Activated gamma-delta T cell (primary cell): ENCODE measurements around the gene MAP2.

Experiments
- DNase-seq: peaks from one replicate; lab custom pipeline; 2025; lab: John Stamatoyannopoulos, UW

The MAP2 gene

GRCh38 chr2:209648714-209649113, 224.9 kb downstream of the MAP2 start:
- DNase-seq: no peak

DNA sequence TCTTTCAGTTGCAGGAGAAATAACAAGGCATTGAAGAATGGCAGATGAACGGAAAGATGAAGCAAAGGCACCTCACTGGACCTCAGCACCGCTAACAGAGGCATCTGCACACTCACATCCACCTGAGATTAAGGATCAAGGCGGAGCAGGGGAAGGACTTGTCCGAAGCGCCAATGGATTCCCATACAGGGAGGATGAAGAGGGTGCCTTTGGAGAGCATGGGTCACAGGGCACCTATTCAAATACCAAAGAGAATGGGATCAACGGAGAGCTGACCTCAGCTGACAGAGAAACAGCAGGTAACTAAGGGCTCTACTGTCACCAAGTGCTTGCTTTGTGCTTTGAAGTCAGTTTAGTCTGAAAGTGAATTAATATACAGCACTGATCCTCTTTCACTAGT, 229.3 kb downstream of the MAP2 start:
- DNase-seq: no peak

DNA sequence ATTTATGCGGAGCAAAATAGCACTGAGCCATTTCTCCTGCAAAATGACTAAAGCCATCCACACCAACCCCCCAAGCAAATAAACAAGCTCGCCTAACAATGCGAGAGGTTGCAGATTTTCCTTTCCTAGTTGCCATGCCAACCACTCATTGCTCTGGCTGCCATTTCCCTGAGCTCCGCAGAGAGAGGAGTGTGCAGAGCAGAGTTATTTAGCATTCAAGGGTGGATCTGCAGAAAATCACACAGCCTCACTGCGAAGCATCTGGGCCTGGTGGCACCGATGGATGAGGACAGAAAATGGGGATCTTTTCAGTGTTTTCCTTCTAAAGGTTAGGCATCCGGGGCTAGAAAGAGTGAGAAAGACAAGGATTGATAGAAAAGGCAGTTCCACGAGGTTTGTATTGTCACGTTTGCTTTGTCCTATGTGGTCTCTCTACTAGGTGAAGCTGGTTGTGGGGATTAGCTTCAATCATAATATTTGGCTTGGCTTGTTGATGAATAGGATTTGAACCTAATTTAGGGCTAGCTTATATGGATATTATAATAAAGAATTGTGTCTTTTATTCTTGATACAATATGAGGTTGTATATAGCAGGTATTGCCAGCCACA, 237.5 kb downstream of the MAP2 start:
- DNase-seq: no peak

GRCh38 chr2:209662021-209662420, 238.2 kb downstream of the MAP2 start:
- no peak for DNase-seq

- DNase-seq: no peak
These were observed 239.3 kb downstream of the MAP2 start for GRCh38 chr2:209663139-209663538.

DNA sequence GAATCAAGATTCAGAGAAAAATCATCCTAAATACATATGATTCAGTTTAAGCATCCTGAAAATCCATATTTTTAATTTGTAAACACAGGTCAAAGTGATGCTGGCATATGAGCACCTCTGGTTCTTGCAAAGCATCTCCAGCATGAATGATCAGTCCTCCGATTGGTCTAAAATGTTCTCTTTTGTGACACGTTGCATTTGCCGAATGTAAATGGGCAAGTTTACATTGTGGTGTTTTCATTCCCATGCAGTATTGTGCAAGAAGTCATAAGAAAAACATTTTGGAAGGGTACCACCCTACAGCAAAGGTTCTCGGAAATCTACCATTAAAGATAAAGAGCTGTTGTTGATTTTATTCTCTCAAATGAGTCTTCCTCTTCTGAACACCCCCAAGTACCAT, 239.8 kb downstream of the MAP2 start:
- DNase-seq: no peak

DNA sequence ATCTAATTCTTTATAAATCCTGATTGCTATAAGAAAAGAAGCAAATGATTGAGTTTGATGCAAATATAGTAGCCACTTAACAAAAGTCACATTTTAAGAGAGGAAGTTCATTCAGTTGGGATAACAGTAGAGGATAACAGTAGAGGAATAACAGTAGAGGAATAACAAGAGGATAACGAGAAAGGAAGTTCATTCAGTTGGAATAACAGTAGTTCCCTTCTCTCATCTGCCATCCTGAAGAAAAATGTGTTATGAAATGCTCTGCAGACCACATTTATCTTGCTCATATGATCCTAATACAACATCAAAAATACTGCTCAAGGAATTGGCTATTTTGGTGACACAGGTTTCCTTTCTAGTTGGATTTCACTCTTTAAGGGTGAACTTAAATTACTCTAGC, 242.4 kb downstream of the MAP2 start:
- DNase-seq: no peak

DNA sequence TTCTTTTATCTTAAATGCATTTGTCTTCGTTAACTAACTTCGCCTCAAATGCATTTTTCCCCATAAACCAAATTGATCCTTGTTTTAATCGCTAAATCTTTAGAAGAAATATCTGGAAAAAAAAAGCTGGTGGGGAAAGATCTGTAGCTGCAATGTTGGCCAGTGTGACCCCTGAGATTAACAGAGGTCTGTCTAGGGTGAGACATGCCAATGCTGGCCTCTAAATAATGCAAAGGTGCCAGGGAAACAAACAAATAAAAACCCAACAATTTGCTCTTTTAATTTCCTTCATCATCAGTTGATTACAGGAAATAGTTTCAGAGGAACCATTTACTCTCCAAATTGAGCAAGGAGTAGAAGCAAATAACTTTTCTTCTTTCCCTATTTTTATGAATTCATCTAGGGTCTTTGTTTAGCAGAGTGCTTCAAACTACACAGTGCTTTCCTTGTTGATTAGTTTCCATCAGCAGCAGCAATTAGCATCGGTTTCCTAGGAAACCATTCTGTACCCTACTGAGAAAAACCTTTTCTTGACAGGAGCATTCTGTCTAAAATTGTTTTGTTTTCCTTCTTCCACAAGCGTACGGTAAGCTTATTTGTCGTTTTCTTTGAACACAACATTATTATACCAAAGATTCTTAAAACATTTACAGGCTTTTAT, 247.3 kb downstream of the MAP2 start:
- no peak for DNase-seq

DNA sequence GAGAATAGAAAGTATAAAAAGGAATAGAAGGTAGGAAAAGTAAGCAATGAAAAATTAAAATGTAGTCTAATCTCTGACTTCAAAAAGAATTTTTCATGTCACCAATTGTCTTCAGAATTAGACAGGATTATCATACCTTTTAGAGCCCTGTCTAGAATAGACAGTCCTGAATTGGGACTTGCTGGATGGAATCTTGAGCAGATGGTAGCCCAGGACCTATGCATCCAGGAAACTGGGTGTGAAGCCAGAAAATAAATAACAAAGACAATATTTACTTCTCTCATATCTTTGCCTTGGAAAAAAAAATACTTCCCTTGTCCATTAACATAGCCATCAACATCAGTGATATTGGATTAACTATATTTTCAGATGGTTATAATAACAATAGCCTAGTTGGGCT, 250.0 kb downstream of the MAP2 start:
- no peak for DNase-seq

- no peak for DNase-seq
These were observed 256.7 kb downstream of the MAP2 start for GRCh38 chr2:209680596-209680995.

DNA sequence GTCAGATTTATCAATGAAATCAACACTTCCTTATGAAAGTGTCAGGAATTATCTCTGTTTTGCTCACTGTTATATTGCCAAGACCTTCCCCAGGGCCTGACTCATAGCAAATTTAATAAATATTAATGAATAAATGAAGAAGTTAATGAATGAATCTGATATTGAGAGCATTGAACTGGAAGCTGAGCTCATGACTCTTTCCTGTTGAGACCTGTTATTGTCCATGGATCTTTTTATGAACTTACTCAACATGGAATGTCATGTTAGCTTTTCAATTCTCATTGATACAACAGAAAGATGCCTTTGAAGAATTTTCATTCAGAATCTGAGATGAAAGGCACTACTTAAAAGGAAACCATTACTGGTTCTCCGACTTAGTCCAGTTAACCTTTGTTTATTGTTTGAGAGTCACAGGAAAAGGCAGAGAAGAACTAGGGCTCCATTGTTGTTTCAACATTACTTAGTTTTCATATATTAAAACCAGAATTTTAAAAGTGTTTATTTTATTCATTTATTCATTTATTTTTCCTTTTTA, 257.4 kb downstream of the MAP2 start:
- DNase-seq: no peak

- no peak for DNase-seq
These were observed 258.8 kb downstream of the MAP2 start for GRCh38 chr2:209682646-209683045.

DNA sequence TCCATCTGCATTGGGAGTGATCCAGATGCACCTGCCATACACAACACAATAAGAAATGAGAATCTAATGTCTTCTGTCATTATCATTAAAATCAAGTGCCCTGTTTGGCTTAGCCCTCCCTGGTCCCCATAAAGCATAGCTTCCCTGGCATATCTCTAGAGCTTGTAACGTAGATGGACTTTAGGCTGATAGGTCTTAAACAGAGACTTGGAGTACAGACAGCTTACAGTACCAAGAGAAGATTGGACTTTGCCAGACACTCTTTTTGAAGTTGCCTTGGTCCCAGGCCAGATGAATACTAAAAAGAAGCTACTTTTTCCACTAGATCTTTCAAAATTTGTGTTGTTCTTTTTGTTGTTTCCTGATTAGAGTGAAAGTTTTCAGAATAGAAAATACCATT, 261.5 kb downstream of the MAP2 start:
- no peak for DNase-seq

DNA sequence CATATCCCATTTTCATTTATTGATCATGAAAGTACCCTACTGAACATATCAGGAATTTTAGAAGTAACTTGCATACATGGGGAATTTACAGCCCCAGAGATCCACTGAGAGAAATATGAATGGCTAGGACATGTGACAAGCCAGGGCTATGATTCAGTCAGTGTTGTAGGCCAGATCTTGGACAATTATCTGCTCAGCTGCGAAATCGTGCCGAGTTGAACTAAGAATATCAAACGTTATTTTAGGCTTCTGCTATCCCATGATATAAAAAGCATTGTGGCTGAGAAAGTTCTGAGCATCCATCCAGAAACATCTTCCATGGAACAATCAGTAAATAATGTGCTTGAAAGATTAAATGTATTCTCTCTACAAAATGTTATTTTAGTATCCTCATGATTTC, 262.1 kb downstream of the MAP2 start:
- no peak for DNase-seq

- DNase-seq: no peak
These were observed 262.6 kb downstream of the MAP2 start for GRCh38 chr2:209686448-209686847.

GRCh38 chr2:209687323-209687969, 263.6 kb downstream of the MAP2 start:
- DNase-seq: no peak

DNA sequence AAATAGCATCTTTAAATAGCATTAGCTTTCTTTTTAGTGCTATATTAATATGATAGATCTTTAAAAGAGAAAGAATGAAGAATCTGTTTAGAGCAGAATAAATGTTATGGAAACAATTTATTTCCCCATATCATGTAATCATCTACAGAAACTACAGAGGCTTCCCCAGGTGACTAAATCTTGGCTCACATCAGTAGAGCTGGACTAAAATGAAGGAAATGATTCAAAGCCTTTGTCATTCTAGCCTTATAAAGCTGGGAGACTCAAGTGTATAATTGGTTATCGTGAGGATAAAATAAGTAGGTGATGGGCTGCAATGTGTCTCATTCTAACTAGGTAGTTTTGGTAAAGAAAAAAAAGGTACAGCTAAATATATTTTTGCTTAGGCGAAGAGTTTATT, 264.5 kb downstream of the MAP2 start:
- no peak for DNase-seq

- no peak for DNase-seq
These were observed 266.3 kb downstream of the MAP2 start for GRCh38 chr2:209690029-209690754.

DNA sequence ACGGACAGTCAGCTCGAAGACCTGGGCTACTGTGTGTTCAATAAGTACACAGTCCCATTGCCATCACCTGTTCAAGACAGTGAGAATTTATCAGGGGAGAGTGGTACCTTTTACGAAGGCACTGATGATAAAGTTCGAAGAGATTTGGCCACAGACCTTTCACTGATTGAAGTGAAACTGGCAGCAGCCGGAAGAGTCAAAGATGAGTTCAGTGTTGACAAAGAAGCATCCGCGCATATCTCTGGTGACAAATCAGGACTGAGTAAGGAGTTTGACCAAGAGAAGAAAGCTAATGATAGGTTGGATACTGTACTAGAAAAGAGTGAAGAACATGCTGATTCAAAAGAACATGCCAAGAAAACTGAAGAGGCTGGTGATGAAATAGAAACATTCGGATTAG, 270.9 kb downstream of the MAP2 start:
- no peak for DNase-seq

- DNase-seq: no peak
These were observed 273.2 kb downstream of the MAP2 start for GRCh38 chr2:209696836-209697711.

- no peak for DNase-seq
These were observed 278.9 kb downstream of the MAP2 start for GRCh38 chr2:209702775-209703174.

DNA sequence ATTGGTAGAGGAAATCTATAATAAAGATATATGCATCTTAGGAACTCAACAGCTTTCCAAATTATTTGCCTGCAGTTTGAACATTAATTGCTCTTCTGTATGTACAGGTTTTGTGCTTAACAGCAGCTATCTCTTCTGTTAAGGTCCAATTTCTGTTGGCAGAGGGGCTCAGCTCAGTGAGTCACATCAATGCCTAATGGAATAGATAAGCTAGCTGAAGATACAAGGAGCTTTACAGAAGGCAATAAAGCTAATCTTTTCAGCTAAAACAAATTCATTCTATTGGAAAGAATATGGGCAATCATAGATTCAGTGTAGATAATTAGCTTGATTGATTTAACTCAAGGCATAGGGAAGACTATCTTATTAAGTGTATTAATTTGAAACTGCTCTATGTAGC, 289.4 kb downstream of the MAP2 start:
- no peak for DNase-seq
